Measurements from ENCODE around the gene SF3B2.

The SF3B2 gene

GRCh38 chr11:66050581-66051231 lies 1.5 kb upstream of the SF3B2 start:
- Mint-ChIP-seq H3K9me3 (no peaks in the 10 kb centered on the region), H3K4me1 (ENCODE audit: low read depth) (peaks cover 24% of the 10 kb centered on the region), H3K27ac (peak overlapping the region; percentile 60), H3K4me3 (peak overlapping the region; percentile 100), H3K36me3 (ENCODE audit: low read depth) (peaks cover 30% of the 10 kb centered on the region), H3K27me3 (ENCODE audit: low read depth) (peaks cover 5% of the 10 kb centered on the region)
- no peak for DNase-seq (ENCODE audit: low spot score)

- Mint-ChIP-seq H3K4me1 (ENCODE audit: low read depth) (peaks cover 23% of the 10 kb centered on the region), H3K9me3 (no peaks in the 10 kb centered on the region), H3K36me3 (ENCODE audit: low read depth) (peaks cover 34% of the 10 kb centered on the region), H3K4me3 (peak overlapping the region; percentile 100), H3K27me3 (ENCODE audit: low read depth) (peaks cover 5% of the 10 kb centered on the region), H3K27ac (peak overlapping the region; percentile 88)
- no peak for DNase-seq (ENCODE audit: low spot score)
Observed at GRCh38 chr11:66051371-66051765, 796 bp upstream of the SF3B2 start.

GRCh38 chr11:66052664-66052982 lies 459 bp downstream of the SF3B2 start:
- Mint-ChIP-seq H3K27me3 (ENCODE audit: low read depth) (peaks cover 5% of the 10 kb centered on the region), H3K27ac (peak overlapping the region; percentile 99), H3K36me3 (ENCODE audit: low read depth) (peaks cover 45% of the 10 kb centered on the region), H3K4me1 (ENCODE audit: low read depth) (peaks cover 23% of the 10 kb centered on the region), H3K9me3 (no peaks in the 10 kb centered on the region), H3K4me3 (peak overlapping the region; percentile 100)
- DNase-seq (ENCODE audit: low spot score) = no peak

- H3K27me3 Mint-ChIP-seq (ENCODE audit: low read depth) = no peaks in the 10 kb centered on the region
- DNase-seq (ENCODE audit: low spot score) = no peak
Observed at GRCh38 chr11:66055021-66055420, 2.9 kb downstream of the SF3B2 start.

GRCh38 chr11:66056501-66056900 lies 4.3 kb downstream of the SF3B2 start:
- H3K9me3 Mint-ChIP-seq = no peaks in the 10 kb centered on the region
- no peak for DNase-seq (ENCODE audit: low spot score)
- peaks cover 75% of the 10 kb centered on the region for H3K36me3 Mint-ChIP-seq (ENCODE audit: low read depth)
- H3K4me1 Mint-ChIP-seq (ENCODE audit: low read depth) = peaks cover 12% of the 10 kb centered on the region
- no peaks in the 10 kb centered on the region for H3K27me3 Mint-ChIP-seq (ENCODE audit: low read depth)
- no peak overlapping the region for H3K4me3 Mint-ChIP-seq
- H3K27ac Mint-ChIP-seq = no peak overlapping the region

More at GRCh38 chr11:66055021-66055420, 2.9 kb downstream of the SF3B2 start:
- Mint-ChIP-seq H3K36me3 (ENCODE audit: low read depth) (peaks cover 63% of the 10 kb centered on the region), H3K27ac (no peak overlapping the region), H3K4me1 (ENCODE audit: low read depth) (peaks cover 23% of the 10 kb centered on the region), H3K4me3 (no peak overlapping the region), H3K9me3 (no peaks in the 10 kb centered on the region)

GRCh38 chr11:66059966-66060680 lies 8.0 kb downstream of the SF3B2 start:
- DNase-seq (ENCODE audit: low spot score) = no peak
- no peak overlapping the region for H3K4me3 Mint-ChIP-seq
- H3K27me3 Mint-ChIP-seq (ENCODE audit: low read depth) = no peaks in the 10 kb centered on the region
- no peak overlapping the region for H3K27ac Mint-ChIP-seq
- no peaks in the 10 kb centered on the region for H3K9me3 Mint-ChIP-seq
- H3K36me3 Mint-ChIP-seq (ENCODE audit: low read depth) = peaks cover 81% of the 10 kb centered on the region
- peaks cover 14% of the 10 kb centered on the region for H3K4me1 Mint-ChIP-seq (ENCODE audit: low read depth)

GRCh38 chr11:66061268-66061667 lies 9.1 kb downstream of the SF3B2 start:
- H3K36me3 Mint-ChIP-seq (ENCODE audit: low read depth) = peaks cover 80% of the 10 kb centered on the region
- no peak for DNase-seq (ENCODE audit: low spot score)
- H3K27ac Mint-ChIP-seq = no peak overlapping the region
- H3K27me3 Mint-ChIP-seq (ENCODE audit: low read depth) = no peaks in the 10 kb centered on the region
- H3K4me1 Mint-ChIP-seq (ENCODE audit: low read depth) = peaks cover 16% of the 10 kb centered on the region
- H3K9me3 Mint-ChIP-seq = no peaks in the 10 kb centered on the region
- no peak overlapping the region for H3K4me3 Mint-ChIP-seq

- DNase-seq (ENCODE audit: low spot score) = no peak
- peaks cover 20% of the 10 kb centered on the region for H3K4me1 Mint-ChIP-seq (ENCODE audit: low read depth)
Observed at GRCh38 chr11:66062408-66062807, 10.2 kb downstream of the SF3B2 start.

GRCh38 chr11:66063900-66064299 lies 11.7 kb downstream of the SF3B2 start:
- no peaks in the 10 kb centered on the region for H3K9me3 Mint-ChIP-seq
- H3K27ac Mint-ChIP-seq = peak overlapping the region; percentile 38
- peaks cover 80% of the 10 kb centered on the region for H3K36me3 Mint-ChIP-seq (ENCODE audit: low read depth)
- H3K4me3 Mint-ChIP-seq = no peak overlapping the region
- H3K27me3 Mint-ChIP-seq (ENCODE audit: low read depth) = no peaks in the 10 kb centered on the region
- H3K4me1 Mint-ChIP-seq (ENCODE audit: low read depth) = peaks cover 30% of the 10 kb centered on the region
- no peak for DNase-seq (ENCODE audit: low spot score)

More at GRCh38 chr11:66062408-66062807, 10.2 kb downstream of the SF3B2 start:
- H3K27me3 Mint-ChIP-seq (ENCODE audit: low read depth) = no peaks in the 10 kb centered on the region
- H3K9me3 Mint-ChIP-seq = no peaks in the 10 kb centered on the region
- peaks cover 79% of the 10 kb centered on the region for H3K36me3 Mint-ChIP-seq (ENCODE audit: low read depth)
- H3K27ac Mint-ChIP-seq = no peak overlapping the region
- H3K4me3 Mint-ChIP-seq = no peak overlapping the region

- no peak overlapping the region for H3K27ac Mint-ChIP-seq
- H3K4me1 Mint-ChIP-seq (ENCODE audit: low read depth) = peaks cover 37% of the 10 kb centered on the region
- peaks cover 82% of the 10 kb centered on the region for H3K36me3 Mint-ChIP-seq (ENCODE audit: low read depth)
- DNase-seq (ENCODE audit: low spot score) = no peak
- H3K27me3 Mint-ChIP-seq (ENCODE audit: low read depth) = no peaks in the 10 kb centered on the region
- no peaks in the 10 kb centered on the region for H3K9me3 Mint-ChIP-seq
- H3K4me3 Mint-ChIP-seq = no peak overlapping the region
Observed at GRCh38 chr11:66064571-66064970, 12.4 kb downstream of the SF3B2 start.

- Mint-ChIP-seq H3K9me3 (no peaks in the 10 kb centered on the region), H3K4me1 (ENCODE audit: low read depth) (peaks cover 43% of the 10 kb centered on the region), H3K4me3 (no peak overlapping the region), H3K36me3 (ENCODE audit: low read depth) (peaks cover 71% of the 10 kb centered on the region), H3K27me3 (ENCODE audit: low read depth) (no peaks in the 10 kb centered on the region), H3K27ac (peak overlapping the region; percentile 27)
- DNase-seq (ENCODE audit: low spot score) = no peak
Observed at GRCh38 chr11:66066751-66067150, 14.6 kb downstream of the SF3B2 start.

GRCh38 chr11:66067640-66068039 lies 15.5 kb downstream of the SF3B2 start:
- Mint-ChIP-seq H3K36me3 (ENCODE audit: low read depth) (peaks cover 76% of the 10 kb centered on the region), H3K27me3 (ENCODE audit: low read depth) (no peaks in the 10 kb centered on the region), H3K4me1 (ENCODE audit: low read depth) (peaks cover 52% of the 10 kb centered on the region), H3K27ac (no peak overlapping the region), H3K9me3 (no peaks in the 10 kb centered on the region), H3K4me3 (no peak overlapping the region)
- no peak for DNase-seq (ENCODE audit: low spot score)

GRCh38 chr11:66068154-66068821 lies 16.1 kb downstream of the SF3B2 start:
- Mint-ChIP-seq H3K36me3 (ENCODE audit: low read depth) (peaks cover 74% of the 10 kb centered on the region), H3K4me3 (peak overlapping the region; percentile 50), H3K27ac (peak overlapping the region; percentile 95), H3K27me3 (ENCODE audit: low read depth) (no peaks in the 10 kb centered on the region), H3K9me3 (no peaks in the 10 kb centered on the region), H3K4me1 (ENCODE audit: low read depth) (peaks cover 56% of the 10 kb centered on the region)
- DNase-seq (ENCODE audit: low spot score) = peak; percentile 59
